ENCODE data around the gene PLCD4.

The PLCD4 gene

GRCh38 chr2:218664653-218665052, 57.0 kb downstream of the PLCD4 start:
- no peak for DNase-seq (ENCODE audit: low read depth in 2 of 2)

GRCh38 chr2:218671097-218671653, 63.5 kb downstream of the PLCD4 start:
- no peak for DNase-seq (ENCODE audit: low read depth in 2 of 2)

- DNase-seq (ENCODE audit: low read depth in 2 of 2): peak; percentile 71 to 76
These were observed 64.2 kb downstream of the PLCD4 start, which contains the start of the genes RNF25 and STK36 for GRCh38 chr2:218671654-218672566. Gene RNF25 (minus strand): TSS chr2:218672002. CDS start chr2:218671970, 32 bp downstream. Gene STK36 (plus strand): TSS chr2:218672086. CDS start chr2:218672830, 744 bp downstream.

- DNase-seq (ENCODE audit: low read depth in 2 of 2): no peak
These were observed 71.4 kb downstream of the PLCD4 start for GRCh38 chr2:218679119-218679518.

GRCh38 chr2:218680061-218680460, 72.4 kb downstream of the PLCD4 start:
- DNase-seq (ENCODE audit: low read depth in 2 of 2): no peak

Measured in stimulated activated CD8-positive, alpha-beta memory T cell treated with anti-CD3 and anti-CD28 coated beads, Interleukin-7, amount 100 ng/mL, for 4 hours (primary cell).